Measurements from ENCODE around the gene MCTP1.

DNA sequence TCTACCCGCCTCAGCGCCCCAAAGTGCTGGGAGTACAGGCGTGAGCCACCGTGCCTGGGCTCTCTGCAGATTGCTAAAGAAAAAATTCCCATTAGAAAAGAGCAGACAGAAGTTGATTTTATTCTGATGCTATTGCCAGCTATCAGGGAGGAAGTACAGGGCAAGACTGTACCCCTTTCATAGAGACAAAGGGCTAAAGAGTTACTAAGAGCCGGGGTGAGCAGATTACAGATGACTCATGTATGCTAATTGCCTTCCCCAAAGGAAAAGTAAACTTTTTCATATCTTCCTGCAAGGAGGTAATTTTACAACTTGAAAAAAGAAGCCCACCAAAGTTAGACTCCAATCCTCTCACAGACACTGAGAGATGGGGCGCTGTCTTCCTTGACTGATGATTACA is 42.3 kb upstream of the MCTP1 start:
- TF ChIP-seq, protein P1, sequence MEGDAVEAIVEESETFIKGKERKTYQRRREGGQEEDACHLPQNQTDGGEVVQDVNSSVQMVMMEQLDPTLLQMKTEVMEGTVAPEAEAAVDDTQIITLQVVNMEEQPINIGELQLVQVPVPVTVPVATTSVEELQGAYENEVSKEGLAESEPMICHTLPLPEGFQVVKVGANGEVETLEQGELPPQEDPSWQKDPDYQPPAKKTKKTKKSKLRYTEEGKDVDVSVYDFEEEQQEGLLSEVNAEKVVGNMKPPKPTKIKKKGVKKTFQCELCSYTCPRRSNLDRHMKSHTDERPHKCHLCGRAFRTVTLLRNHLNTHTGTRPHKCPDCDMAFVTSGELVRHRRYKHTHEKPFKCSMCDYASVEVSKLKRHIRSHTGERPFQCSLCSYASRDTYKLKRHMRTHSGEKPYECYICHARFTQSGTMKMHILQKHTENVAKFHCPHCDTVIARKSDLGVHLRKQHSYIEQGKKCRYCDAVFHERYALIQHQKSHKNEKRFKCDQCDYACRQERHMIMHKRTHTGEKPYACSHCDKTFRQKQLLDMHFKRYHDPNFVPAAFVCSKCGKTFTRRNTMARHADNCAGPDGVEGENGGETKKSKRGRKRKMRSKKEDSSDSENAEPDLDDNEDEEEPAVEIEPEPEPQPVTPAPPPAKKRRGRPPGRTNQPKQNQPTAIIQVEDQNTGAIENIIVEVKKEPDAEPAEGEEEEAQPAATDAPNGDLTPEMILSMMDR (IDR thresholded peaks at IDR 0.05; ENCODE audit: poor library complexity, severe bottlenecking), result no peak
- TF ChIP-seq, protein P2, sequence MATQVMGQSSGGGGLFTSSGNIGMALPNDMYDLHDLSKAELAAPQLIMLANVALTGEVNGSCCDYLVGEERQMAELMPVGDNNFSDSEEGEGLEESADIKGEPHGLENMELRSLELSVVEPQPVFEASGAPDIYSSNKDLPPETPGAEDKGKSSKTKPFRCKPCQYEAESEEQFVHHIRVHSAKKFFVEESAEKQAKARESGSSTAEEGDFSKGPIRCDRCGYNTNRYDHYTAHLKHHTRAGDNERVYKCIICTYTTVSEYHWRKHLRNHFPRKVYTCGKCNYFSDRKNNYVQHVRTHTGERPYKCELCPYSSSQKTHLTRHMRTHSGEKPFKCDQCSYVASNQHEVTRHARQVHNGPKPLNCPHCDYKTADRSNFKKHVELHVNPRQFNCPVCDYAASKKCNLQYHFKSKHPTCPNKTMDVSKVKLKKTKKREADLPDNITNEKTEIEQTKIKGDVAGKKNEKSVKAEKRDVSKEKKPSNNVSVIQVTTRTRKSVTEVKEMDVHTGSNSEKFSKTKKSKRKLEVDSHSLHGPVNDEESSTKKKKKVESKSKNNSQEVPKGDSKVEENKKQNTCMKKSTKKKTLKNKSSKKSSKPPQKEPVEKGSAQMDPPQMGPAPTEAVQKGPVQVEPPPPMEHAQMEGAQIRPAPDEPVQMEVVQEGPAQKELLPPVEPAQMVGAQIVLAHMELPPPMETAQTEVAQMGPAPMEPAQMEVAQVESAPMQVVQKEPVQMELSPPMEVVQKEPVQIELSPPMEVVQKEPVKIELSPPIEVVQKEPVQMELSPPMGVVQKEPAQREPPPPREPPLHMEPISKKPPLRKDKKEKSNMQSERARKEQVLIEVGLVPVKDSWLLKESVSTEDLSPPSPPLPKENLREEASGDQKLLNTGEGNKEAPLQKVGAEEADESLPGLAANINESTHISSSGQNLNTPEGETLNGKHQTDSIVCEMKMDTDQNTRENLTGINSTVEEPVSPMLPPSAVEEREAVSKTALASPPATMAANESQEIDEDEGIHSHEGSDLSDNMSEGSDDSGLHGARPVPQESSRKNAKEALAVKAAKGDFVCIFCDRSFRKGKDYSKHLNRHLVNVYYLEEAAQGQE (IDR thresholded peaks at IDR 0.05; ENCODE audit: borderline replicate concordance), result no peak
- TF ChIP-seq EP300 (conservative IDR thresholded peaks at IDR 0.05; ENCODE audit: poor library complexity, severe bottlenecking) (no peak), EZH2 (IDR thresholded peaks at IDR 0.05; ENCODE audit: borderline replicate concordance, insufficient read depth, low read length, poor library complexity, severe bottlenecking) (no peak), RAD21 (conservative IDR thresholded peaks at IDR 0.05) (no peak), TAF1 (IDR thresholded peaks at IDR 0.05; ENCODE audit: low read depth) (no peak), POLR2AphosphoS5 (IDR thresholded peaks at IDR 0.05) (no peak)

All from neural cell (in vitro differentiated cells).